ENCODE measurements around the gene SYNDIG1.

SYNDIG1 gene

GRCh38 chr20:24610341-24611115 is 141.1 kb downstream of the SYNDIG1 start:
- peak; percentile 98 for DNase-seq (ENCODE audit: low read depth)
- H3K4me3 ChIP-seq (ENCODE audit: low read depth, low read length), result no peak overlapping the region
- TF ChIP-seq CTCF (IDR thresholded peaks at IDR 0.05; ENCODE audit: low read depth, low read length, missing control alignments), result no peak
- in situ Hi-C loops (cut with HindIII; ENCODE audit: low sequenced_read_pairs), result no loop called here

DNA sequence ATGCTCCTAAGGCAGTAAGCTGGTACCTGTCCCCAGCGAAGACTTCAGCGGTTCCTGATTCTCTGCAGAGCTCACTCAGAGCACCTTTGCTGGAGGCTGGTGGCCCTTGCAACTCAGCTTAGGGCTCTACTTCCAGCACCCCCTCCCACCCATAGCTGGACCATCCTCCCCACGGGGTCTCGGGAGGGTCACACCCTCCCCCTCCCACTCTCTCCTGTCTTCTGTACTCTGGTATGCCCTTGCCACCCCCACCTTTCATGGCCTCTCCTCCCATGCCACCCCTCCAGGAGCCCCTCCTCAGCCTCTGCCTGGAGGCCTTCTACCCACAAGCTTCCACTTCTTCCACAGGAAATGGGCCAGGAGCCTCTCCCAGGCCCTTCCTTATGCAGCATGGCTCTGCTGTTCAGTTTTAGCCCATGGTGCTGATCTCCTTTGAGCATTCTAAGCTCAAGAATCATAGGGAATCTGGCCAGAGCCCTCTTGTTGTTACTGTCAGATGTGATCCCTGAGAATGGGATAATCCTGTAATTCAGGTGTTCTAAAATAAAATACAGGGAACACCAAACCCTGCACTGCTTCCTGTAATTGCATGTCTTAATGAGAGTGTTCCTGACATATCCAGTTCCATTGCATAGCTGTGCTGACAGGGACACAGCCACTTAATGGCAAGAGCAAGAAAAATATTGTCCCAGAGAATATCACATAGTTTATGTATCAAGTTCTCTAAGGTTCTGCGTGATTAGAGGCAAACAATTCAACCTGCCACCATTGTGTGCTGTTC is 142.1 kb downstream of the SYNDIG1 start:
- no peak overlapping the region for H3K4me3 ChIP-seq (ENCODE audit: low read depth, low read length)
- TF ChIP-seq CTCF (IDR thresholded peaks at IDR 0.05; ENCODE audit: low read depth, low read length, missing control alignments), result no peak
- in situ Hi-C loops (cut with HindIII; ENCODE audit: low sequenced_read_pairs), result no loop called here
- DNase-seq (ENCODE audit: low read depth), result no peak

DNA sequence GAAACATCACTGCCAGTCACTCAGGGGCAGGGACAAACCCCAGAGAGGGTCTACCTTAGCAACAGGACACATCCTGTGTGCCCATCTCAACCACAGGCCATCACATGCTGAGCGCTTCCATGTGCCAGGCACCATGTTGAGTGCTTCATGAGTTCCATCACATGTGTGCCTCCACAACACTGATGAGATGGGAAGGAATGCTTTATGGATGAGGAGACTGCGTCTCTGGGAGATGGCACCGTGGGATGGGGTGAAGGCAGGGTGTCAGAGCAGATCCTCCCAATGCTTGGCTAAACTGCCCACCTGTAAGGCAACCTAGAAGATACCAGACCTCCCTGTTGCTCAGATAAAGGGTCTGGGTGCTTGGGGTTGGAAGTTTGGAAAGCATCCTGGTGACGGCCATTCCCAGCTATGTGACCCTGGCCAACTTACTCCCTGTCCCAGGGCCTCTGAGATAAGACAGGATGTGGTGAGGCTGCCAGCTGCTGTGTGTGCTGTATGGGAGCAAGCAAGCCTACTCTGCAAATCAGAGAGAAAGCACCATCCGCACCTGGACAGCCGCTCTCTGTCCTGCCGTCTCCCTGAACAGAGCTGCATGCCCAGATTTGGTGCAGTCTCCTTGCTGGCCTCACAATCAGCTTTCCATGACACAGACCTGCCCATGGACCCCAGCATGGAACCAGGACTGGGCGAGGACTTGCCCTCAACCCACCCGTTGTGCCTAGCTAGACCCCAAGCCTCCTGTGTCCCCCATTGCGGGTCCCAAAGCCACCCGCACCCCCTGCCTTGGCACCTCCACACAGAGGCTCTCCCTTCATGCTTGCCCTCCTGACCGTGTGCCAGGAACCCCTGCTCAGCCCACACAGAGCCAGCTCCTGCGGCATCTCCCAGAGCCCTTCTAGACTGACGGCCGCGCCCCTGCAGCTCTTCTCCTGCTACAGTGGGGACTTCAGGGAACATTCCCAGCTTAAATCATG is 143.7 kb downstream of the SYNDIG1 start:
- H3K4me3 ChIP-seq (ENCODE audit: low read depth, low read length), result no peak overlapping the region
- no peak for DNase-seq (ENCODE audit: low read depth)
- in situ Hi-C loops (cut with HindIII; ENCODE audit: low sequenced_read_pairs), result no loop called here
- TF ChIP-seq CTCF (IDR thresholded peaks at IDR 0.05; ENCODE audit: low read depth, low read length, missing control alignments), result no peak

- TF ChIP-seq CTCF (IDR thresholded peaks at IDR 0.05; ENCODE audit: low read depth, low read length, missing control alignments), result no peak
- in situ Hi-C loops (cut with HindIII; ENCODE audit: low sequenced_read_pairs), result no loop called here
- H3K4me3 ChIP-seq (ENCODE audit: low read depth, low read length), result no peak overlapping the region
- no peak for DNase-seq (ENCODE audit: low read depth)
Measured at GRCh38 chr20:24614341-24614740, 144.9 kb downstream of the SYNDIG1 start.

GRCh38 chr20:24615353-24615752 is 145.9 kb downstream of the SYNDIG1 start:
- H3K4me3 ChIP-seq (ENCODE audit: low read depth, low read length), result no peak overlapping the region
- DNase-seq (ENCODE audit: low read depth), result no peak
- in situ Hi-C loops (cut with HindIII; ENCODE audit: low sequenced_read_pairs), result no loop called here
- no peak for TF ChIP-seq CTCF (IDR thresholded peaks at IDR 0.05; ENCODE audit: low read depth, low read length, missing control alignments)

Data from astrocyte of the cerebellum (primary cell).